Smooth muscle cell of trachea (primary cell): Measurements from ENCODE around the gene OXER1. TPM values are rescaled to one million over a fixed set of nuclear protein-coding genes. Genes with fewer than 3 reads are reported as not detected.

Source experiments
- total RNA-seq: library from RNA; depleted of rRNA; stranded (reverse); fragments of >200 nt; gene quantifications from 2 replicates; pipeline ENCODE4 v1.2.1, GENCODE V29; 2014

Gene OXER1
- total RNA-seq = 0.17 TPM in 1 of 2 replicates, not detected in the other

GRCh38 chr2:42764096-42764495 lies at the start of gene OXER1:
Gene OXER1, minus strand, starts transcription at chr2:42764135. Its CDS starts 73 bp downstream, at chr2:42764062.

GRCh38 chr2:42792583-42793333 lies 28.8 kb upstream of the OXER1 start, which contains the start of gene HAAO:
Gene HAAO, minus strand, starts transcription at chr2:42792583. Its CDS starts 47 bp downstream, at chr2:42792536.

Other genes starting within 250 kb of the OXER1 start
- gene MTA3, start 195.5 kb downstream of the OXER1 start, total RNA-seq = 32.4 and 39.9 TPM in 2 replicates
- gene HAAO, start 28.4 kb upstream of the OXER1 start, total RNA-seq = 2.3 and 6.3 TPM in 2 replicates